Activated CD8-positive, alpha-beta memory T cell treated with anti-CD3 and anti-CD28 coated beads, Interleukin-2, amount 50 U/mL, for 1 hour (primary cell): Measurements from ENCODE around the gene NKPD1.

ENCODE experiments used
- DNase-seq: peaks from one replicate; pipeline ENCODE4 v3.0.0-alpha.2; 2020; ENCODE audit errors: extremely low read depth

NKPD1 gene

DNA sequence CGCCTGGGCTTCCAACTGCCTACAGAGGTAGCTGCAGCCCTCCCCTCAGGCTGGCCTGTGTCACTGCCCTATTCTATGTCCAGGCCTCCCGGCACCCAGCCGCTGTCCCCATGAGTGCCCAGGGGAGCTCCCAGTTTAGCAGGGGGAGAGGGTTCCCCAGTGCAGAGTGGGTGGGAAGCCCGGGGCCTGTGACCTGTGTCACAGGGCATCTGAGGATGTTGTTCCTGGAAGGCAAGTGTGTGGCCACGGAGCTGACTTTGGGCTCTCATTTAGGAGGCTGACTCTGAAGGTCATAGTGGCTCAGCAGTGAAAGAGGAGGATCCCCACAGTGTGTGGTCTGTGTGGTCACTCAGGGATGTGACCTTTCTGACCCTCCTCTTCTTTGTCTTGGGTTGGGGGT lies 42.7 kb downstream of the NKPD1 start:
- DNase-seq: no peak

DNA sequence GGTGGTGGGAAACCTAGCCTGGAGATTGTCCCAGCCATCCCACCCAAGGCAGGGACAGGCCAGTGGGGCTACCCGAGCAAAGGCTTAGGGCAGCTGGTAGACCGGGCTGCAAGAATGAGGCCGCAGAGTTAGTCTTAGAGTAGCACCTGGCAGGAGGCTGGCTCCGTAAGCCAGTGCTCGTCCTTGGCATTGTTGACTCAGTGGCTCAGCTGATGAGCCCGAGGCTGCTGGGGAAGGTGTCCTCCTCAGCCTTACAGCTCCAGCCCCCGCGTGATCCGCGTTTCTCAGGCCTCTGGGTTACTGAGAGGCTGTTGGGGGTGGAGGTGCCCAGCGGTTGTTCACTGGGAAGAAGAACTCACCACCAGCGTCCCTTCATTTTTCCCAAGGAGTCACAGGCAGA lies 43.1 kb downstream of the NKPD1 start:
- DNase-seq: no peak

DNA sequence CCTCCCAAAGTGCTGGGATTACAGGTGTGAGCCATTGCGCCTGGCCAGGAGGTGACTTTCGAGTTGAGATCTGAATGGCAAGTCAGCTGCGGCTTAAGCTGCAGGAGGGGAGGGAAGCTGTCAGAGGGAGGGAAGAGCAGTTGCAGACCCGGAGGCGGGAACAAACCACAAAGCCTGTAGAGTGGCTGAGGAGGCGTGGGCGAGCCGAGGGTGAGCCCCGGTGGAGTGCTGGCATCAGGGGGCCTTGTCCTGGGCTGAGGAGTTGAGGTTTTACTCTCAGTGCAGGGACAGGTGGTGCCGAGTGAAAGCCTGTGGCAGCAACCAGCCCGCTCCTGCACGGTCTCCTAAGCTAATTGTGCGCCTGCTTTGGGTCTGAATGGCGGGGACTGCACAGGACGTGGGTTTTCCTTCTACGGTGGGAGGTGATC lies 43.6 kb downstream of the NKPD1 start:
- no peak for DNase-seq

DNA sequence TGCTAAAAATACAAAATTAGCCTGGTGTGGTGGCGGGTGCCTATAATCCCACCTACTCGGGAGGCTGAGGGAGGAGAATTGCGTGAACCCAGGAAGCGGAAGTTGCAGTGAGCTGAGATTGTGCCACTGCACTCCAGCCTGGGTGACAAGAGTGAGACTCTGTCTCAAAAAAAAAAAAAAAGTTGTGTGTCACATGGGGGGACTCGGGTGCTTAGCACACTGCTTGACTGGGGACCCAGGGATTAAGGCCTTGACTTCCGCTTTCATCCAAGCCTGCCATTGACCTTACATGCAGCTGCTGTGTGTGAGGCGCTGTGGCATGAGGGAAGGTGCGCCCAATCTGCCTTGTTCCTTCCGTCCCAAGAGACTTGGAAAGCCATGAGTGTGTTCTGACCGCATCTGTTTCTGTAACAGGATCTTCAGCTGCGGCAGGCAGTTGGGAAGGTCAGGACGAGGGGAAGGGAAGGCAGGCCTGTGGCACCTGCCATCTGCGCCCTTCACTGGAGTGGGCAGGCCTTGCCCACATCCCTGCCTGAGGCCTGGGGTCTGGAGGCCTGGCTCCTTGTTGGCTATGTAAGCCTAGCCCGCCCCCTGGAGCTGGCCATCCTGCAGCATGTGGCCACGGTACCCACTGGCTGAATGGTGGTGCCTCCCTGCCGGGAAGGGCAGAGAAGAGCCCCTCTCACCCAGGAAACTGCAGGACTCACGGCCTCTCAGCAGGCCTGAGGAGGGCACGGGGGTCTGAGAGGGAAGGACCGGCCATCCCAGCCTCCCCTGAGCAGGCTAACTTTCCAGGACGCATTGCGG lies 44.8 kb downstream of the NKPD1 start:
- DNase-seq: no peak

GRCh38 chr19:45114116-45114515 lies 46.7 kb downstream of the NKPD1 start:
- DNase-seq: no peak

GRCh38 chr19:45113628-45114027 lies 47.2 kb downstream of the NKPD1 start:
- no peak for DNase-seq

- no peak for DNase-seq
These were observed 48.5 kb downstream of the NKPD1 start for GRCh38 chr19:45112111-45112827.
